ENCODE measurements around the gene SLC35E4.
A peak's percentile ranks its signal among the peaks of the same experiment; 100 is the strongest.
"Not testable (repeated sequence)": the region's sequence is repeated elsewhere in the genome, so short reads cannot be mapped to it uniquely, and the experiment has no call there.

Gene SLC35E4

DNA sequence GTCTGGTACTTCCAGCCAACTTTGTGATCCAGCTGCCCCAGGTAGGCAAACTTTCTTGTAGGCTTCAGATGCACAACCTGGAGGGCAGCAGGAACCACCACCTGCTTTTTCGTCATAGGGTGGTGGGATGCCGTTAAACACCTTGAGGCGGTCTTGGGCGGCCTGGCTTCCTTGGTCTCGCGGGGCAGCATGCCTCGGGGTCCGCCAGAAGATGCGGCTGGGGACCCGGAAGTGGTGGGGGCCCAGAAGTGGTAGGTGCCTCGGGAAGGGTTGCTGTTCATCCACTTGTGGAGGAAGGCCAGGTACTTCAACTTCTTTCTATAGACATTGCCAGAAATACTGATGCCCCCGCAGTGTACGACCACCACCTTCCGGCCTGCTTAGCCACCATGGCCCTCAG lies 18.8 kb downstream of the SLC35E4 start:
- no peak for DNase-seq

DNA sequence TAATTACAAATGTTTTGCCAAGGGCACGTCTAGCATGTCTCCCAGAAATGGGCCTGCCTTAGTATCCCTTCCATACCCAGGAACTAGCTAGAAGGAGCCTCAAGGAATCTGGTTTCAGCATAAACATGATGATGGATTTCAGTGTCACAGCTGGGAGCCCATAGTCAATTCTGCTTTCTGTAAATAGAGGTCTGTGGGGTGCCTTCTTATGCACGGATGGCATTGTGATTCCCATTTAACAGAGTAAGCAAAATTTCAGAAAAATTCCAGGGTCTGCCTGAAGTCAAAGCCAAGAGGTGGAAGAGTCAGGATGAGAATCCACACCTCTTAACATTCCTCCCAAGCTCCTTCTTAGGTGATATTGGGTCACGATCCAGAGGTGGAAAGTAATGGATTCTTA lies 20.0 kb downstream of the SLC35E4 start:
- no peak for DNase-seq

DNA sequence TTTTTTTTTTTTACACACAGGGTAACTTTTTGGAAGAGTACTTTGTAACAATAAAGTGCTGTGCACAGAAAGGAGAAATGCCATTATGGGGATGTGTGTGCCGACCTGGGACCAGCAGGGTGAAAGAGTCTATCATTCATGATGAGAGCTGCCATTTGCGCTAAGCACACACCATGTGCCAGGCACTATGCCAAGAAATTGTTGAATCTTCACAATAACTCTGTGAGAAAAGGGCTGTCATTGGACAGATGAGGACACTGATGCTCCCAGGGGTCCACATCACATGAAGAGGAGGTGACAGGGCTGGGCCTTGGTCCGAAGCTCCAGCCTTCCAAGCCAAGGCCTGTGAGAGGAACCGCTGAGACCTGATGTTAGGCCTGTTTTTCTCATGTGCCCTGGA lies 26.5 kb downstream of the SLC35E4 start:
- DNase-seq: no peak

DNA sequence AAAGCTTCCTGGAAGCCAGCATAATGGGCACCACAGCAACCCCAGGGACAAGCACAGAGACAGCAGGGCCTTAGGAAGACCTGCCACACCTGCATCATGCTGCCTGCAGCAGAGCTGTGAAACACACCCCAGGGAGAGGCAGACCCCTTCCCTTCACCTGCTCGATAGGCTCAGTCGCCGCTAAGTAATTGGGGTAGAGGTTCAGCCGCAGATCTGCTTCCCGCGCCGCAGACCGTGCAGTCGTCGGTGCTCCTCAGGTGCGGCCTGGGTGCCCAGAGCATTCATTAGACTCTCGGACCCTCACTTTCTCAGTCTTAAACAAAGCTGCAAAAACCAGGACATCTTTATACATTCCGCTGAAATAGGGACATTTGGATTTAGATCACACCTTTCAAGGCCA lies 29.2 kb downstream of the SLC35E4 start:
- DNase-seq: no peak

DNA sequence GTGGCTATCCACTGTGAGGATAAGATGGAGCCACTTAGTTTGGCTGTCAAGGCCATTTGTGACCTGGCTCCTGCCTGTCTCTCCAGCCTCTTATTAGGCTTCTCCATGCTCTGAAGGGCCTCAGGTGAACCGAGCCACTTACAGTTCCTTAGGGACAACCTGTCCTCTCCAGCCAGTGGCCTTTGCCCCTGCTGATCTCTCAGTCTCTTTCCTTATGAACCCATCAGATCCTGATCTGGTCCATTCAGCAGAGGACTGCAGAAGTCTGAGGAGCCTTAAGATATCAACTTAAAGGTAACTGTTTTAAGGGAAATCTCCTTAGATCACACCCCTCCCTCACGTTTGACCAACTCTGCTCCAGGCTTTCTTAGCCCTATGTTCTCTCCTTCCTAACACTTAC lies 29.7 kb downstream of the SLC35E4 start:
- no peak for DNase-seq

DNA sequence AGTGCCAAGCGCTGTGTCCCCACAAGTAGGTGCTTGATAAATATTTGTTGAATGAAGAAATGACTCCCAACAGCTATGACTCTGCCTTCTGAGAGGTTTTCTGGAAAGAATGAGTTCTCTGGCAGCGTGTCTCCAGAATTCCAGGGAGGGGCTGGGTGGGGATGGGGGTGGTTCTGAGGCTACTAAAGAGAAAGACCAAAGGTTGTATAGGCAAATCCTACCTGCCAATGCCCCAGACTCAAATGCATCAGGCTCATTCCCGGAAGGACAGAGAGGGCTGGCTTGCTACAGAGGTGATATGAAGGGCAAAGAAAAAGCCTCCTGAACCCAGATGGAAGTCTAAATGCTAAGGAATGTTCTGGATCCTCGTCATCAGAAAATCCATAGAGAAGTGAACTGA lies 30.2 kb downstream of the SLC35E4 start:
- no peak for DNase-seq

DNA sequence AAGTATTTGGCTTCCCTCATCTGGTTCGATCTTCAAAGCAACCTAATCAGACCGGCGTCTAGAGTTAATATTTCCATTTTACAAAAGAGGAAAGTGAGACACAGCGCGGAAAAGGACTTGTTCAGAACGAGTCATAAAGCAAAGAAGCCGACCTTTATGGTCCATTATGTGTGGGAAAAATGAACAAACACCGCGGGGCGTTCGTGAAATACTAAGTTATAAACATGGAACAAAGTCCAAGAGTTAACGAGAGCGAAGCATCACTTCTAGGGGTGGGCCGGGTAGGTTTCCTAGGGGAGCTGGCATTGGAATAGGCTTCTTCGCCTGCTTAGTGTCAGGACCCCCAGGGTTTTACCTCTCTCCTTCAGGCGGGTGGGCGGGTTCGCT lies 31.5 kb downstream of the SLC35E4 start:
- peak in 1 of 2 donors; percentile 5 for DNase-seq

DNA sequence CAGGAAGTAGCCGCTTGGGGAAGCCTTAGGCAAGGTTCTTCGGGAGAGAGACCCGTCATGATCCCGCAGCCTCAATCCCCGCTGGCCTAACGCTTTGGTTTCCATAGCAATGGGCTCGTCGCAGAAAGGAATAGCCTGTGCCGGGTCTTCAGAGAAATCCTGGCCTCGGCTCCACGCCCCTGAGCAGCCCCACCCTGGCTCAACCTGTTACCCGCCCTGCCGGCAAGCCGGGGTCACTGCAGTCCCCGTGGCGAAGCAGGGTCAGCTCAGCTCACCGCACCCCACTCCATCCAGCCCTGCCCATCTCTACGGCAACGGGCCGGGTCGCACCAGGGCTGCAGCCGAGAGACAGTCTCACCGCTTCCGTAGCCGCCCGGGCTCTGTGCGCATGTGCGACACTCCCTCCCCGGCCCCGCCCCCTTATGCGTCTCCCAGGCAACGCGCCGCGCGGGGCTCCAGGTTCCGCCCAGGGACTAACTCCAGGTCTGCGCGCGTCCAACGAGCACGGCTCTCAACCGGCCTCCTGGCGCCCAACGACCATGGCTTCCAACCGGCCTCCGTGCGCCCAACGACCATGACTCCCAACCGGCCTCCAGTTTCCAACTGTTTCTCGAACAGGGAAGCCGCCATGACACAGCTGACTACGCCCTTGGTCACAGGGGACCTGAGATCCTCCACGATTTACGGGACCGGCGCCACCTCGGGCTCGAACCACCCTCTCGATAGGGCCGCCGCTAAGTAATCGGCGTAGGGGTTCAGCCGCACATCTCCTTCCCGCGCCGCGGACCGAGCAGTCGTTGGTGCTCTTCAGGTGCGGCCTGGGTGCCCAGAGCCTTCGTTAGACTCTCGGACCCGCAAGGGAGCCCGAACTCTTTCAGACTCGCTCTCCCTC lies 32.2 kb downstream of the SLC35E4 start, which contains the start of gene DUSP18:
DUSP18 (minus strand) TSS at position 382 of the 892 bp plus-strand sequence. CDS start 3,872 bp downstream, outside the sequence.
- DNase-seq: peak; percentile 95 to 96

DNA sequence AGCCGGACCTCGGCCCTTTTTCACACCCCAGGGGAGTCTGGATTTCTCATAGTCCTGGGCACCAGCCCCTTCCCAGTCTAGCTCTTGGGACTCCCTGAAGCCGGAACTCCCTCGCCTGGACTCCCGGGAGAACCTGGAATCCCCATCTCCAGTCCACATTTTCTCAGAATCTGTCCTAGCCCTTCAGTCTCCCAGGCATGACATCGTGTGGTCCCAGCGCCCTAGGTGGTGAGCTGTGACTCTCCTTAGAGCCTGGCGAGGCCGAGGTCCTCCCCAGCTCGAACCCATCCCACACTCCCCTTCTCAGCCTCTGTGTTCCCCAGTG lies 32.8 kb downstream of the SLC35E4 start:
- no peak for DNase-seq

DNA sequence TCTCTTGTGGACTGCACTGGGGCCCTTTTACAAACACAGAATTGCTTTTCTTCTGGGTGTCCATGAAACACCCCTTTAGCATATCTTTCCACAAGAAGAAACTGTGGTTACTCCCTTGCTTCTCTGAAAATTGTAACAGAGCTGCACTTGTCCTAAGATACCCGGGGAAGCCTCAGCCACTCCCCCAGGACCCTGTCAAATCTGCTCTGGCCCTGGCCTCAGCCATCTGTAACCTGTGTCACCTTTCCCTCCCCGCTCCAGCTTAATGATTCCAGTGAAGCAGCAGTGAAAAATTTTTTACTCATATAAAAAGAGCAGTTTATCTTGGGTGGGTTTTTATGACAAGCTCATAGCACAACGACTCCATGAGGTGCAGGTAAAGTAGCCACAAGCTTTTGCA lies 35.5 kb downstream of the SLC35E4 start:
- no peak for DNase-seq

DNA sequence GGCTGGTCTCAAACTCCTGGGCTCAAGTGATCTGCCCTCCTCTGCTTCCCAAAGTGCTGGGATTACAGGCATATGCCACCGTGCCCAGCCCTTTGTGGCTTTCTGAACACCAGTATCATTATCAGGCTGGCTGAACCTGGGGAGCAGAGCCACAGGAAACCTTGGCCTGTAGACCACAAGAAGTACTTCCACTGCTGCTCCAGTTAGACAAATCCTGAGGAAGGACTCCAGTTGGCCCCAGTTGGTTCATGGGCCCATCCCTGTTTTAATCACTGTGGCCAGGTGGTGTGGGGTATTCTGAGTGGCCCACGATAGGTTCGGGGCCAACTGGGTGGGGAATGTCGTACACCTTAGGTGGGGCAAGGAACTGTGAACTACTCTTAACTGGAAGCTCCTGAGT lies 37.6 kb downstream of the SLC35E4 start:
- DNase-seq: no peak

DNA sequence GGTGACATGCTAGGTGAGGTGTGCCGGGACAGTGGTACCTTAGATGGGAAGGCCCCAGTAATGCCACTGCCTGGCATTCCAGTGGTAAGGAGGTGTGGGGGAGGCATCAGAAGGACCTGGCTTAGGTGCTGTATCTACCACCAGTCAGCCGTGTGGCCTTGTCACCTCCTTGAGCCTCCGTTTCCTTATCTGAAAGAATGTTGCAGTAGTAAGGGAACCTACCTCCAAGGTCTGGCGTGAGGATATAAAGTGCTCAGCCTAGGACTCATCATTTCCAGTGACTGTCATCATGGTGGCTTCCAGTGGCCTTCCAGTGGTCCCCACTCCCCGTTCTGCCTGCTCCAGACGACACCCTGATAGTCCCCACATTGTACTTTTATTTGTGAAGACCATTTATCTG lies 38.9 kb downstream of the SLC35E4 start:
- DNase-seq: no peak

DNA sequence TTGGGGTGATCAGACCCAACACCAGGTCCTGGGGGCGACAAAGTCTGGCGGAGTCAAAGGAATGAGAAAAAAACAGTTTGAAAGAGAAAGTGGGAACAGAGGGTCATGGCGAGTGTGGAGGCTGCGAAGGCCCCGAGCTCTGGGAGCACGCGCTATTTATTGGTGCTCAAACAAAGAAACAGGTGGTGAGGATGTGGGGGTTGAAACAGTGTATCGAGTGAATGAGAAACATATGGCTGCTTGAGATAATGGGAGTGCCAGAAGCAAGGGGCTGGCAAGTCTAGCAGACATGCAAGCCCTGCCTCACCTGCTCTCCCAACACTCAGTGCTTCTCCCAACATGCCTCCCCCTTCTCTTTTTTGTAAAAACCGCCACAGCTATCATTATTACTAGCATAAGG lies 39.9 kb downstream of the SLC35E4 start:
- DNase-seq: no peak

DNA sequence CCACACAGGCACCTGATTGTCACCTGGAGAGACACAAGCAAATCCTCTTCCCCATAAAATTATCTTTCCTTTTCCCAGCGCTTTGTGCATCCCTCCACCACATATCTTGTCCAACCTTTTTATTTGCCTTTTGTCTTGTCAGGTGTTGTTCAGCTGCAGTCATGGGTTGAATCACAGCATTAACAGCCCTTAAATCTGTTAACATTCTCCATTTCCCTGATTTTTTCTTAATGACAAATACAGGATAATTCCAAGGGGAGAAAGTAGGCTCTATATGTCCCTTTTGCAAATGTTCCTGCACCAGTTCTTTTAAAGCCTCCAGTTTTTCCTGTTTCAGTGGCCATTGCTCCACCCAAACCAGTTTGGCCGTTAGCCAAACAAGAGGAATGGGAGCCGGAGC lies 41.0 kb downstream of the SLC35E4 start:
- DNase-seq: not testable (repeated sequence)

DNA sequence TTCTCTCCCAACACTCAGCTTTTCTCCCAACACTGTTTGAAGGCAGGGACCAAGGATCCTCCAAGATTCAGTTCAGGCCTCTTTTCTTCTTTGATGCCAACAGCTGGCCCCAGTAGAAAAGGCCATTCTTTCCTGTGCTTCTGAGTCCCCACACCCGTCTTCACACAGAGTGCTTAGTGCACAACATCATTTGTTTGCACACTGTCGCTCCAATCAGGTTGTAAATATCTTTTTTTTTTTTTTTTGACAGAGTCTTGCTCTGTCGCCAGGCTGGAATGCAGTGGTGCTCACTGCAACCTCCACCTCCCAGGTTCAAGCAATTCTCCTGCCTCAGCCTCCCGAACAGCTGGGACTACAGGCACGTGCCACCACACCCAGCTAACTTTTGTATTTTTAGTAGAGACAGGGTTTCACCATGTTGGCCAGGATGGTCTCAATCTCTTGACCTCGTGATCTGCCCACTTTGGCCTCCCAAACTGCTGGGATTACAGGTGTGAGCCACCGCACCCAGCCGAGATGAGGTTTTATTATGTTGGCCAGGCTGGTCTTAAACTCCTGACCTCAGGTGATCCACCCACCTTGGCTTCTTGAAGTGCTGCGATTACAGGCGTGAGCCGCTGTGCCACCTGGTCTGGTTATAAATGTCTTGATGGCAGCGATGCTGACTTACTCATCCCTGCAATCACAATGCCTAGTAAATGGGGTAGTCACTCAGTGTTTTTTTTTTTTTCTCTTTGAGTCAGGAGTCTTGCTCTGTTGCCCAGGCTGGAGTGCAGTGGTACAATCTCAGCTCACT lies 44.5 kb downstream of the SLC35E4 start:
- not testable (repeated sequence) for DNase-seq

DNA sequence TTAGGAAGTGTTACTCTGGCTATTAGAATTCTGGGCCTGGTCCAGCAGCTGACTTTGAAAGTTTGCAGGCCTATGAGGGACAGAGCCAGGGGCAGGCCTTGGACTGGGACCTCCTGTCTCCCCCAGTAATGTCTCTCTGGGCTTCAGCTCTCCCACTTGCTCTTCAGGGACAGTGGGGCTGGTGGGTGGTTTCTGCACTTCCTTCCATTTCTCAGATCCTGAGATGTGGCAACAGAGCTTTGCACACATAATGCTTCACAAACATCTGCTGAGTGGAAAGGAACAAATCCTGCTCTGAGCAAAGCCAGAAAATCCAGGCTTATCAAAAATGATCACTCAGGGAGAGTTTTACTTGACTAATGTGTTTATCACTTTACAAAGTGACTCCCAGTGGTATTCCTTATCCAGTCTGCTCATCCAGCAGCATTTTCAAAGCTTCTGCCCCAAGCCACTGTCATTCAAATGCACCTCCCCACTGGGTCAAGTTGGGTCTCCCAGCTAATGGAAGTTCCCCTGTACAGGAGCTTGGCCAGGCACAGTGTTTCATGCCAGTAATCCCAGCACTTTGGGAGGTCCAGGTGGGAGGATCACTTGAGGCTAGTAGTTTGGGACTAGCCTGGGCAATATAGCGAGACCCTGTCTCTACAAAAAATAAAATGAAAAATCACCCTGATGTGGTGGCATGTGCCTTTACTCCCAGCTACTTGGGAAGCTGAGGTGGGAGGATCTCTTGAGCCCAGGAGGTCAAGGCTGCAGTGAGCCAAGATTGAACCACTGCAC lies 45.6 kb downstream of the SLC35E4 start:
- DNase-seq: no peak

DNA sequence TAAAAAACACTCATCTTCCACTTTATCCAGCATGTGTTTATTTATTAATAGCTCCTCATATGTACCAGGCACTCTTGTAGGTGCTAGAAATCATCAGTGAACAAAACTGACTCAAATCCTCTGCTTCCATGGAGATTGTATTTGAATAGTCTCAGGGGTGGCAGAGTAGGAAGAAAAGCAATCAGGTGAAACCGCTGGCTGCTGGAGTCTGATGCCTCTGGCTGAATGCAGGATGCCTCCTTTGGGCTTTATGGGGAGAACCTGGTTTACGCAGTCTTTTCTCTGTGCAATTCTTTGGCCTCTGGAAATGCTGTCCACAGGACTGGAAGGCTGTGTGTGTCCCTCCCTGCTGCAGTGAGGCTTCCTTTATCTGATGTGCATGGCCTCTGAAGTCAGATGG lies 46.2 kb downstream of the SLC35E4 start:
- DNase-seq: no peak

DNA sequence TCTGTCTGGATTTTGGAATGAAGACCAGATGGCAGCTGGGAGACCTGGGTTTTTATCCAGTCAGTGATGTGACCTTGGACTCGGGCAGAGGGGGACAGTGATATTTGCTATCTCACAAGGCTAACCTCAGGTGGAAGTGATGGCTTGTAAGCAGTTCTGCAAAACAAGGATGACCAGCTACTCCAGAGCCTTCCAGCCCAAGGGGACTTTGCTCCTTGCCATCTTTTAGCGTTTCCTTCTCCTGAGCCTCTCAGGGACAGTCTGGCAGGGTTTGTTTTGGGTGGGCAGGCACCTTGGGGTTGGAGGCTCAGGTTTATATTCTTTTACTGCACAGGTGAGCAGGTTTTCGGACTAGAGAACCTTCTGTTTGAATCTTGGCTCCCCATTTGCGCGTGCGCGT lies 49.6 kb downstream of the SLC35E4 start:
- DNase-seq: no peak

DNA sequence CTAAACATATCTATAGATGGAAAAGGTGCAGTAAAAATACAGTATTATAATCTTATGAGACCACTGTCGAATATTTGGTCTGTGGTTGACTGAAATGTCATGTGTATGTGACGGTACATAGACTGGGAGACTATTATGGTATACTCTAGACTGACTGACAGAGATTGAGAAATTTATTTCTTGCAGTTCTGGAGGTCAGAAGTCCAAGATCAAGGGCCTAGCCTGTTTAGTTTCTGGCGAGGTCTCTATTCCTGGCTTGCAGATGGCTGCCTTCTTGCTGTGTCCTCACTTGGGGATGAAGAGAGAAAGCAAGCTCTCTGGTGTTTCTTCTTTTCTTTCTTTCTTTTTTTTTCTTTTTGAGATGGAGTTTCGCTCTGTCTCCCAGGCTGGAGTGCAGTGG lies 51.8 kb downstream of the SLC35E4 start:
- DNase-seq: no peak

DNA sequence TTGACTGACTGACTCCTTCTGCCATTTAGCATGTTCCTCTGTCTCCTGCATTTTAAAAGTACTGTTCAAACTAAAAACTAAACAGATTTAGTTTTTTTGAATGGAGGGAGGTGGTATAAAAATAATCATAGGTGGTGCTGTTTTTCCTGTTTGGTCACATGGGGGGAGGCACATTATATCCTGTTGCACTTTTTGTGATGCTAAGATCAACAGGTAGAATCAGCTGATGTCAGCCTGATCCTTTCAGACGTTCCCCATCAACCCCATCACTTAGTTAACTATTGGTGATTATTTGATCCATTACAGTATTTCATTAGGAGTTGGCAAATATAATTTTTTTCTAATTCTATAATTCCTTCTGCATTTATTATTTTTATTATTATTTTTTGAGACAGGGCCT lies 54.0 kb downstream of the SLC35E4 start:
- no peak for DNase-seq

DNA sequence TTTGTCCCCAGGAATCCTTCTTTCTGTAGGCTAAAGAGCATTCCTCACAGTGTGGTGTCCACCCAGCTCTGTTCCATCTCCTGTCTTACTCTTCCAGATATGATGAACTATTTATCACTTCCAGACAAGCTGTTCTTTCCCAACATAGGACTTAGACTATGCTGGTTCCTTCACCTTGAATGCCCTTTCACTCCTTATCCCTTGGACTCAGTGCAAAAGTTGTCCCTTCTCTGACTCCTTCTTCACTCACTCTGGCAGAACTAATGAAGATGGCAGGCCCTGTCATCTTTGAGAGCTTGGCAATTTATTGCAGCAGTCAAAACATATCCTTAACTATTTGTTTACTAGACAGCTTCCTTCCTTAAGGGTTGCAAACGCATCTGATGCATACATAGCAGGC lies 55.6 kb downstream of the SLC35E4 start:
- no peak for DNase-seq

DNA sequence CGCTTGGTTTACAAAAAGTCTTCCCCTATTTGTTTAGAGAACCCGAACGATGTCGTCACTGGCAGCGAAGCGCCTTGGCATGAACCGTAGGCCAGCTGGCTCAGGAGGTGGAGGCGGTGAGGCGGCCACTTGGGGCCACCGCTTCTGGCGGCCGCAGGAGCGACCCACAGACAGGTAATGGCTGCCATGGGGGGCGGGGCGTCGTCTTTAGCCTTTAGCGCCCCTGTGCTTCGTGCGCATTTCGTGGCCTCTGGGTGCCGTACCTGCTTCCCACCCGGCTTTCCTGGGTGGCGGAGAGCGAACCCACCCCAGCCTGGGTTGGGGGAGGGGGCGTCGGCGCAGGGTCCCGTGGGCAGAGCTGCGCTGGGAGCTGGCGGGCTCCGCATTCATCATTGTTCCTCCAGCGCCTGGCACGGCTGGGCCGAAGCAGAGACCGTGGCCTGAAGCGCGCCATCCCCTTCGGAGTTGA lies 58.6 kb downstream of the SLC35E4 start:
- DNase-seq: peak; percentile 23 to 53

DNA sequence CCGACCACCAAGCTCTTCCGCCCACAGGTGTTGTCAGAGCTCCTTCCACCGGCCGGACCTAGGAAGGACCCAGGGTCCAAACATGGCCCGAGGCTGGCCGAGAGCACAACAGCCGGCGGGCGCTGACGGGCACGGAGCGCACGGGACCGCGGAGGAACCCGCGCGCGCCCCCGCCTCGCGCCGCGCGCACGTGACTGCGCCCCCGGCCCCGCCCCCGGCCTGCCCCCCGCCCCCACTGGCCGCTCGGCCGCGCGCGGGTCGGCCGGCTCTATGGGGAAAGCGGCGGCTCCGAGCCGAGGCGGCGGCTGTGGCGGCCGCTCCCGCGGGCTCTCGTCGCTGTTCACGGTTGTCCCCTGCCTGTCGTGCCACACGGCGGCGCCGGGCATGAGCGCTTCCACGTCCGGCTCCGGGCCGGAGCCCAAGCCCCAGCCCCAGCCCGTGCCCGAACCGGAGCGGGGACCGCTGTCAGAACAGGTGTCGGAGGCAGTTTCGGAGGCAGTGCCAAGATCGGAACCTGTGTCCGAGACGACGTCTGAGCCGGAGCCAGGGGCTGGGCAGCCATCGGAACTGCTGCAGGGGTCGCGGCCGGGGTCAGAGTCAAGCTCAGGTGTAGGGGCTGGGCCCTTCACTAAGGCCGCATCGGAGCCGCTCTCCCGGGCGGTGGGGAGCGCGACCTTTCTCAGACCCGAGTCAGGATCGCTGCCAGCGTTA lies 59.2 kb downstream of the SLC35E4 start, which contains the start of gene OSBP2:
OSBP2 (plus strand) TSS at position 235 of the 711 bp plus-strand sequence; CDS start at position 271, 36 bp downstream.
- peak in 1 of 2 donors; percentile 17 for DNase-seq

All from stimulated activated CD4-positive, alpha-beta T cell treated with anti-CD3 and anti-CD28 coated beads, Interleukin-2, amount 100 ng/mL, for 48 hours (primary cell).